Kidney epithelial cell (primary cell): Measurements from ENCODE around the gene C20orf173. TPM values are rescaled to one million over a fixed set of nuclear protein-coding genes. Genes with fewer than 3 reads are reported as not detected.
"Not testable (repeated sequence)": the region's sequence is repeated elsewhere in the genome, so short reads cannot be mapped to it uniquely, and the experiment has no call there.

Experiments
- DNase-seq: peaks from one replicate; pipeline ENCODE4 v3.0.0-alpha.2; 2010; ENCODE audit warnings: low read depth
- H3K27me3 ChIP-seq: 2 replicates; pipeline ENCODE4 v1.6.0; 2011; ENCODE audit warnings: low read length; ENCODE audit not compliant: control insufficient read depth, insufficient read depth
- H3K36me3 ChIP-seq: 2 replicates; pipeline ENCODE4 v1.5.1; 2011; ENCODE audit warnings: low read length; ENCODE audit not compliant: control insufficient read depth, insufficient read depth
- H3K4me3 ChIP-seq: 2 replicates; pipeline ENCODE4 v1.5.1; 2011; ENCODE audit warnings: low read depth, mild to moderate bottlenecking, control low read depth, low read length
- total RNA-seq: library from RNA; depleted of rRNA; stranded (reverse); fragments of >200 nt; gene quantifications from 2 replicates; pipeline ENCODE4 v1.2.3, GENCODE V29; 2015
- TF ChIP-seq, protein P1 (sequence below): IDR thresholded peaks from 2 replicates; pipeline ENCODE4 v1.5.1; 2011; ENCODE audit warnings: mild to moderate bottlenecking, moderate library complexity, low read length, control low read depth, inconsistent platforms; ENCODE audit not compliant: insufficient read depth, poor library complexity, severe bottlenecking

The C20orf173 gene
- total RNA-seq, 1 donor from 2014 or later: not detected

GRCh38 chr20:35527122-35527769 is 2.2 kb downstream of the C20orf173 start:
- H3K36me3 ChIP-seq: no peaks in the 10 kb centered on the region
- no peak overlapping the region for H3K4me3 ChIP-seq
- no peaks in the 10 kb centered on the region for H3K27me3 ChIP-seq
- DNase-seq: no peak
- TF ChIP-seq, protein P1, sequence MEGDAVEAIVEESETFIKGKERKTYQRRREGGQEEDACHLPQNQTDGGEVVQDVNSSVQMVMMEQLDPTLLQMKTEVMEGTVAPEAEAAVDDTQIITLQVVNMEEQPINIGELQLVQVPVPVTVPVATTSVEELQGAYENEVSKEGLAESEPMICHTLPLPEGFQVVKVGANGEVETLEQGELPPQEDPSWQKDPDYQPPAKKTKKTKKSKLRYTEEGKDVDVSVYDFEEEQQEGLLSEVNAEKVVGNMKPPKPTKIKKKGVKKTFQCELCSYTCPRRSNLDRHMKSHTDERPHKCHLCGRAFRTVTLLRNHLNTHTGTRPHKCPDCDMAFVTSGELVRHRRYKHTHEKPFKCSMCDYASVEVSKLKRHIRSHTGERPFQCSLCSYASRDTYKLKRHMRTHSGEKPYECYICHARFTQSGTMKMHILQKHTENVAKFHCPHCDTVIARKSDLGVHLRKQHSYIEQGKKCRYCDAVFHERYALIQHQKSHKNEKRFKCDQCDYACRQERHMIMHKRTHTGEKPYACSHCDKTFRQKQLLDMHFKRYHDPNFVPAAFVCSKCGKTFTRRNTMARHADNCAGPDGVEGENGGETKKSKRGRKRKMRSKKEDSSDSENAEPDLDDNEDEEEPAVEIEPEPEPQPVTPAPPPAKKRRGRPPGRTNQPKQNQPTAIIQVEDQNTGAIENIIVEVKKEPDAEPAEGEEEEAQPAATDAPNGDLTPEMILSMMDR: no peak

DNA sequence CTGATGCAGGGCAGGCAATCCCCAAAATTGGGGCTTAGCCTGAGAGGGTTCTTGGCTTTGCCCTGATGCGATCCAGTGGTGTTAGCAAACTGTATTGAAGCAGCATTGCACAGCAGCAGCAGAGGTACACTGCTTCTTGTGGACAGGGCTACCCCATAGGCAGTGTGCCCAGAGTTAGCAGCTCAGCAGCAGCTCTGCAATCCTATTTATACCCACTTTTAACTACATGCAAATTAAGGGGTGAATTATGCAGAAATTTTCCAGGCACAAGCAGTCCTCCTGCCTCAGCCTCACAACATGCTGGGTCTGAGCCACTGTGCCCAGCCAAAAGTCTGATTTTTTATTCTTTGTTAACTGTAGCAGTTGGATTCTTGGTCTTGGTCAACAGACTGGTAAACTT is 3.8 kb downstream of the C20orf173 start:
- no peak overlapping the region for H3K4me3 ChIP-seq
- DNase-seq: no peak
- no peaks in the 10 kb centered on the region for H3K27me3 ChIP-seq
- TF ChIP-seq, protein P1: no peak
- H3K36me3 ChIP-seq: no peaks in the 10 kb centered on the region

GRCh38 chr20:35523298-35523888 is 6.1 kb downstream of the C20orf173 start:
- Histone ChIP-seq H3K4me3 (no peak overlapping the region), H3K36me3 (no peaks in the 10 kb centered on the region), H3K27me3 (no peaks in the 10 kb centered on the region)
- no peak for DNase-seq
- TF ChIP-seq, protein P1: peak; percentile 42

DNA sequence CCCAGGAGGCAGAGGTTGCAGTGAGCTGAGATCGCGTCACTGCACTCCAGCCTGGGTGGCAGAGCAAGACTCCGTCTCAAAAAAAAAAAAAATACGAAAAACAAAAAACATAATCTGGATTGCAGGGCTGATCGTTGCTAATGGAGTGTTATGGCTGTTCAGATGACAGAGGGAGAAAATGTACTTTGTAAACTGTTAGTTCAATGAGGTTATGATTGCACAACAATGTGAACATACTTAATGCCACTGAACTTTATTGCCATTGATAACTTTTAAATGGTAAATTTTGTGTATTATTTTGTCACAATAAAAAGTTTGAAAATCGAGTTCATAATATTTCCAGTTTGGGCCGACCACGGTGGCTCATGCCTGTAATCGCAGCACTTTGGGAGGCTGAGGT is 10.5 kb downstream of the C20orf173 start:
- Histone ChIP-seq H3K27me3 (no peaks in the 10 kb centered on the region), H3K36me3 (no peaks in the 10 kb centered on the region), H3K4me3 (no peak overlapping the region)
- TF ChIP-seq, protein P1: no peak
- DNase-seq: no peak

DNA sequence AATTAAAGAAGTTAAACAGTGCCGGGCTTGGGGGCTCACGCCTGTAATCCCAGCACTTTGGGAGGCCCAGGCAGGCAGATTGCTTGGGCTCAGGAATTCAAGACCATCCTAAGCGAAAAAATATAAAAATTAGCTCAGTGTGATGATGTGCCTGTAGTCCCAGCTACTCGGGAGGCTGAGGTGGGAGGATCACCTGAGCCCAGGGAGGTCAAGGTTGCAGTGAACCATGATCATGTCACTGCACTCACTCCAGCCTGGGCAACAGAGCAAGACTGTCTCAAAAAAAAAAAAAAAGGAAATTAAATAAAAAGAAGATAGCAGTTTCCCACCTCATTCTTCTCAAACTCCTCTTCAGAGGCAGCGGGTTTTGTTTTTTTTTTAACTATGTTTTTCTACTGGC is 11.7 kb downstream of the C20orf173 start:
- DNase-seq, H3K27me3 ChIP-seq, H3K36me3 ChIP-seq, H3K4me3 ChIP-seq: not testable (repeated sequence)

GRCh38 chr20:35517125-35517524 is 12.3 kb downstream of the C20orf173 start:
- no peaks in the 10 kb centered on the region for H3K27me3 ChIP-seq
- H3K36me3 ChIP-seq: peaks cover 2% of the 10 kb centered on the region
- no peak for DNase-seq
- TF ChIP-seq, protein P1: no peak
- no peak overlapping the region for H3K4me3 ChIP-seq
